Naive thymus-derived CD4-positive, alpha-beta T cell (primary cell): Measurements from ENCODE around the gene EAF1. TPM values are rescaled to one million over a fixed set of nuclear protein-coding genes. Genes with fewer than 3 reads are reported as not detected.
"Not testable (repeated sequence)": the region's sequence is repeated elsewhere in the genome, so short reads cannot be mapped to it uniquely, and the experiment has no call there.

Experiments
- ATAC-seq: fragments of 150-1000 bp; cut with Tn5 transposase; 2 replicates; pipeline ENCODE4 v1.10.0; 2021; ENCODE audit warnings: mild to moderate bottlenecking, moderate library complexity
- CTCF ChIA-PET: fragments of 350-600 bp; sonication (Branson Sonifier 250); formaldehyde crosslinking; loops from one replicate; lab custom pipeline; 2021; ENCODE audit warnings: antibody characterized with exemption; lab: Charles Lee
- POLR2A ChIA-PET: fragments of 350-600 bp; sonication (Branson Sonifier 250); formaldehyde crosslinking; loops from one replicate; lab custom pipeline; 2021; ENCODE audit warnings: antibody characterized with exemption, inconsistent platforms; lab: Charles Lee
- DNase-seq, 9 donors: peaks; one replicate each; pipeline versions ENCODE4 v3.0.0 to v3.0.0-alpha.2; 2020 to 2022; ENCODE audit warnings: mixed read lengths in 1 of 9
- H3K27ac ChIP-seq: one replicate; pipeline ENCODE4 v1.7.0; 2013; ENCODE audit warnings: mild to moderate bottlenecking, low read depth, low read length, moderate library complexity
- H3K27me3 ChIP-seq, 2 donors: one replicate each; pipeline ENCODE4 v1.7.0; 2013; ENCODE audit warnings: low read length in 2 of 2, mild to moderate bottlenecking in 2 of 2, moderate library complexity in 2 of 2; ENCODE audit not compliant: control insufficient read depth in 2 of 2, insufficient read depth in 2 of 2
- H3K36me3 ChIP-seq, 3 experiments: 1 replicate in 2 of 3; 2 replicates in 1 of 3; pipeline ENCODE4 v1.7.0; 2013; ENCODE audit warnings: low read length in 3 of 3, mild to moderate bottlenecking in 3 of 3, moderate library complexity in 1 of 3; ENCODE audit not compliant: insufficient read depth in 3 of 3, control insufficient read depth in 2 of 3
- H3K4me1 ChIP-seq, 2 donors: one replicate each; pipeline ENCODE4 v1.7.0; 2013; ENCODE audit warnings: low read length in 2 of 2, mild to moderate bottlenecking in 2 of 2, moderate library complexity in 1 of 2; ENCODE audit not compliant: control insufficient read depth in 2 of 2, insufficient read depth in 2 of 2
- H3K4me3 ChIP-seq: 2 replicates; pipeline ENCODE4 v1.7.0; 2013; ENCODE audit warnings: mild to moderate bottlenecking, low read length
- H3K9me3 ChIP-seq, 3 experiments: 1 replicate in 2 of 3; 2 replicates in 1 of 3; pipeline ENCODE4 v1.7.0; 2013; ENCODE audit warnings: low read length in 3 of 3; ENCODE audit not compliant: control insufficient read depth in 2 of 3
- H3K27ac Mint-ChIP-seq, 9 donors: one replicate each; pipeline ENCODE4 v1.8.0; 2020 to 2022; ENCODE audit warnings: mixed read lengths in 9 of 9, mild to moderate bottlenecking in 8 of 9, moderate library complexity in 5 of 9, inconsistent platforms in 2 of 9
- H3K27me3 Mint-ChIP-seq, 5 donors: one replicate each; pipeline ENCODE4 v1.8.0; 2021 to 2022; ENCODE audit warnings: mixed read lengths in 5 of 5, mild to moderate bottlenecking in 1 of 5
- H3K36me3 Mint-ChIP-seq, 5 donors: one replicate each; pipeline ENCODE4 v1.8.0; 2020 to 2022; ENCODE audit warnings: mixed read lengths in 5 of 5, mild to moderate bottlenecking in 3 of 5, inconsistent platforms in 1 of 5
- H3K4me1 Mint-ChIP-seq, 7 donors: one replicate each; pipeline ENCODE4 v1.8.0; 2020 to 2022; ENCODE audit warnings: mixed read lengths in 7 of 7, mild to moderate bottlenecking in 3 of 7, inconsistent platforms in 1 of 7
- H3K4me3 Mint-ChIP-seq, 10 donors: one replicate each; pipeline ENCODE4 v1.8.0; 2020 to 2022; ENCODE audit warnings: mild to moderate bottlenecking in 10 of 10, mixed read lengths in 10 of 10, moderate library complexity in 6 of 10, inconsistent platforms in 2 of 10
- H3K9me3 Mint-ChIP-seq, 11 donors: one replicate each; pipeline ENCODE4 v1.8.0; 2020 to 2022; ENCODE audit warnings: mixed read lengths in 11 of 11, mild to moderate bottlenecking in 4 of 11, inconsistent platforms in 1 of 11, moderate library complexity in 1 of 11
- intact Hi-C, 2 donors: fragments of 100-400 bp; cut with micrococcal nuclease; formaldehyde crosslinking; loops; one replicate each; pipeline ENCODE4 v1.15.1; 2023
- polyA plus RNA-seq, 2 donors: library from polyadenylated mRNA; unstranded; fragments of 300-500 nt; fragmentation: Illumina TruSeq; gene quantifications; one replicate each; pipeline ENCODE4 v1.2.3, GENCODE V29; 2021
- total RNA-seq, 6 experiments: library from RNA in 5 of 6; stranded (reverse) in 5 of 6; gene quantifications; 1 replicate in 5 of 6; 2 replicates in 1 of 6; pipeline ENCODE4 v1.2.3 and lab custom pipeline; 2021 to 2026

The EAF1 gene
- total and polyA plus RNA-seq, 7 experiments from 2014 or later: 5.0 to 61.9 (median 19.6) TPM

DNA sequence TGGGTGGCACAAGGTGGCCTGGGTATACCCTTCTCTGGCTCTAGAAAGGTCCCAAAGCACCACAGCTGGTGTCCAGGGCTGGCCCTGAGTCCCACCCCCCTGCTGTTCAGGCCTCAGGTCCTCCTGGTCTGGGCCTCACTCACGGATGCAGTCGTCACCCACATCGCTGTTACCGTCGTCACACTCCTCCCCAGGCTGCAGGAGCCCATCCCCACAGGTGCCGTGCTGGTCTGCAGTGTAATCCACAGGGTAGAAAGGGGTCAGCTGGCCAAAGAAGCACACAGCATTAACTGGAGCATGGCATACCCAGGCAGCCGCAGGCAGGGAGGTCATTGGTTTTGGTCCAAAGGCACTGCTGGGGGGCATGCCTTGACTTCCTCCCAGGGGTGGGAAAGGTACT is 28.4 kb downstream of the EAF1 start:
- CTCF ChIA-PET: no interaction called here
- H3K9me3 Mint-ChIP-seq: peaks cover 0 to 5% (median 0%) of the 10 kb centered on the region in 11 donors
- no peaks in the 10 kb centered on the region for H3K9me3 ChIP-seq

DNA sequence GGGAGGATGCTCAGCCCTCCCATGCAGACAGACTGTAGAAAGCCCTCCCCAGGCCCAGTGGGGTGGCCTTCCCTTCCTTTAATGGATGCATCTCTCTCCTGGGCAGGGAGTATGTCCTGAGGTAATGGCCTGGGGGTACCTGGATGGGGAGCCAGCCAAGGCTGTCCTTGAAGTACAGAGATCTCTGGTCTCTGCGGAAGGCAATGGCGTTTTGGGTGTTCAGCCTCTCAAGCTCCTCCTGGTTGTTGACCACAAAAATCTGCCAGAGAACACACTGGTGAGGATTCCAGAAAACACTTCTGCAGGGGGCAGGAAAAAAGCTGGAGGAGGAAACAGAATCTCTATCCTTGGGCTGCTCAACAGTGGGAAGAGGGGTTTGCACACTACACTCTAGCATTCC is 28.9 kb downstream of the EAF1 start:
- H3K4me1 ChIP-seq: peaks cover 4 to 11% of the 10 kb centered on the region in 2 donors
- H3K27ac Mint-ChIP-seq: no peak overlapping the region
- peaks cover 0 to 5% (median 0%) of the 10 kb centered on the region in 11 donors for H3K9me3 Mint-ChIP-seq
- no peak overlapping the region for H3K4me3 ChIP-seq
- CTCF ChIA-PET: no interaction called here
- H3K4me1 Mint-ChIP-seq: peaks cover 3 to 16% (median 7%) of the 10 kb centered on the region in 7 donors
- no peak overlapping the region for H3K4me3 Mint-ChIP-seq
- H3K27me3 ChIP-seq: no peaks in the 10 kb centered on the region
- DNase-seq: no peak
- intact Hi-C loops: no loop called here
- no peaks in the 10 kb centered on the region for H3K9me3 ChIP-seq
- no peaks in the 10 kb centered on the region for H3K36me3 ChIP-seq
- H3K36me3 Mint-ChIP-seq: peaks cover 0 to 13% (median 5%) of the 10 kb centered on the region in 5 donors
- POLR2A ChIA-PET: no interaction called here
- no peak overlapping the region for H3K27ac ChIP-seq
- H3K27me3 Mint-ChIP-seq: no peaks in the 10 kb centered on the region
- ATAC-seq: no peak

More for the DNA sequence above, 28.4 kb downstream of the EAF1 start:
- POLR2A ChIA-PET: no interaction called here
- H3K27ac Mint-ChIP-seq: no peak overlapping the region
- H3K4me3 Mint-ChIP-seq: no peak overlapping the region
- Histone ChIP-seq H3K36me3 (peaks cover 0 to 4% (median 0%) of the 10 kb centered on the region in 3 experiments), H3K4me1 (peaks cover 0 to 7% of the 10 kb centered on the region in 2 donors), H3K4me3 (no peak overlapping the region), H3K27me3 (no peaks in the 10 kb centered on the region), H3K27ac (no peak overlapping the region)
- no peaks in the 10 kb centered on the region for H3K27me3 Mint-ChIP-seq
- DNase-seq: no peak
- no peak for ATAC-seq
- peaks cover 0 to 13% (median 3%) of the 10 kb centered on the region in 7 donors for H3K4me1 Mint-ChIP-seq
- H3K36me3 Mint-ChIP-seq: peaks cover 0 to 19% (median 5%) of the 10 kb centered on the region in 5 donors
- intact Hi-C loops: no loop called here

DNA sequence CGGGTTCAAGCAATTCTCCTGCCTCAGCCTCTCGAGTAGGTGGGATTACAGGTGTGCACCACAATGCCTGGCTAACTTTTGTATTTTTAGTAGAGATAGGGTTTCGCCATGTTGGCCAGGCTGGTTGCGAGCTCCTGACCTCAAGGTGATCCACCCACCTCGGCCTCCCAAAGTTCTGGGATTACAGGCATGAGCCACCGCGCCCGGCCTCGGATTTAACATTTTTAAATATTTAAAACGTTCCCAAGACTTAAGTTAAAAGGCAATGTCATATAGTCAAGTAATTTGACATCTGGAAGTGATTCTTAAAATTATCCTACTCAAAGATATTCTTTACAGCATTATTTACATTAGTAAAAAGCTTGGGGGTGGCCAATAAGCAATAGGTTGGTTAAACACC is 29.5 kb downstream of the EAF1 start:
- peaks cover 6 to 19% (median 11%) of the 10 kb centered on the region in 7 donors for H3K4me1 Mint-ChIP-seq
- H3K4me3 Mint-ChIP-seq, H3K27ac ChIP-seq, ATAC-seq, H3K27me3 ChIP-seq, DNase-seq, H3K27ac Mint-ChIP-seq, CTCF ChIA-PET, intact Hi-C loops, H3K9me3 ChIP-seq, H3K27me3 Mint-ChIP-seq, H3K9me3 Mint-ChIP-seq, H3K36me3 ChIP-seq, H3K4me3 ChIP-seq, POLR2A ChIA-PET: not testable (repeated sequence)
- peaks cover 7 to 14% of the 10 kb centered on the region in 2 donors for H3K4me1 ChIP-seq
- peaks cover 0 to 12% (median 5%) of the 10 kb centered on the region in 5 donors for H3K36me3 Mint-ChIP-seq

DNA sequence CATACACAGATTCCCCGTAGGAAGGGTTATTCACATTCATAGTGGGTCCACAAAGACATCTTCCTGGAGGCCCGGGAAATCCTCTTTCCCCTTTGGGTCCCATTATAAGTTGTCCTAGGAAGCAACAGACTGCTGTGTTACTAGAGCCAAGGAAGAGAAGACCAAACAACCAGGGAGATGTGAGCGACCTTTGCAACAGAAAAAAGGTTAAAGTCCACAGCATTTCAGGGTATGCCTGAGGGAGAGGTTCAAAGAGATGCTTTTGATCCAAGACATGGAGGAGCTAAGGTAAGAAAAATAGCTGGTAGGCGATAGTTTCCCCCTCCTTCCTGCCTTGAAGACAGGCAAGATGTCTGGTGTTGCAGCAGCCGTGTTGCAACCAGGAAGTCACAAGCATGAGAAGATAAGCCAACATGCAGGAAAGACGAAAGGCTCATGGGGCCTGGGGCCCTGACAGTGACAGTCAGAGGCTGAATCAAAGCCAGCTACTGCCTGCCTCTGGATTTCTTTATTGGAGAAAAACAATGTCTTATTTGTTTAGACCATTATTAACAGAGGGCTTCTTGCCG is 30.9 kb downstream of the EAF1 start:
- Histone ChIP-seq H3K27ac (no peak overlapping the region), H3K4me1 (peaks cover 7 to 14% of the 10 kb centered on the region in 2 donors), H3K4me3 (no peak overlapping the region), H3K36me3 (no peaks in the 10 kb centered on the region), H3K9me3 (no peaks in the 10 kb centered on the region), H3K27me3 (no peaks in the 10 kb centered on the region)
- H3K36me3 Mint-ChIP-seq: peaks cover 0 to 8% (median 5%) of the 10 kb centered on the region in 5 donors
- no peak overlapping the region for H3K4me3 Mint-ChIP-seq
- peaks cover 0 to 5% (median 0%) of the 10 kb centered on the region in 11 donors for H3K9me3 Mint-ChIP-seq
- no peak for DNase-seq
- ChIA-PET CTCF (no interaction called here), POLR2A (no interaction called here)
- H3K27ac Mint-ChIP-seq: peak overlapping the region in 1 of 9 donors; percentile 19
- intact Hi-C loops: no loop called here
- H3K27me3 Mint-ChIP-seq: no peaks in the 10 kb centered on the region
- ATAC-seq: no peak
- peaks cover 6 to 29% (median 18%) of the 10 kb centered on the region in 7 donors for H3K4me1 Mint-ChIP-seq

DNA sequence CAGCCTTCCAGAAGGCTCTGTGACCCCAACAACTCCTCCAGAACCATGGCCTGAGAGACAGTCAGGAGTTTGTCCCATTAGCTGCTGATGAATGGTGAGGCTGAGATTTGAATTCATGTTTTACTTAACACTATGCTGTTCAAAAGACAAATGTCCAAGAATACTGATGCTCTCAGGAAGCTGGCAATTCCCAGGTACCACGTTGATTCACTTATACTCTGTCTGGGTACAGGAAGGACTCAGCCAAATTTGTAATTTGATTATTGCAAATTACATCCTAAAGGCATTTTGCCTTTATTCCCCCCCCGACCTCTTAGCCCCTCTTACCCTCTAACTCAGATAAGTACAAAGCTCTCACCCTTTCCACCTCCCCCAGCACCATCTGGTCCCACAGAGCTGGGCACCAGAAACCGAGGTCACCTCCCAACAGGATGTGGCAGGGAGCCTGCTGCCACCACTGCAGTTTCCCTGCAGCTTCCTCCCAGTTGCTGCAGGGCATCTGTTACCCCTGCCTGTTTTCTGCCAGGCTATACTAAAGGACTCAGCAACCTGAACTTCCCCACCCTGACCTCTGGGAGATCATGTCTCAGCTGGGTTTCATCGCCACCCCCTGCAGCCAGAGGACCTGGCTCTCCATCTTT is 33.6 kb downstream of the EAF1 start:
- H3K4me3 Mint-ChIP-seq: peak overlapping the region in 1 of 10 donors; percentile 12
- ATAC-seq (peak; percentile 58), DNase-seq (no peak)
- CTCF ChIA-PET: no interaction called here
- H3K4me3 ChIP-seq: no peak overlapping the region
- H3K4me1 Mint-ChIP-seq: peaks cover 6 to 29% (median 18%) of the 10 kb centered on the region in 7 donors
- peaks cover 7 to 14% of the 10 kb centered on the region in 2 donors for H3K4me1 ChIP-seq
- H3K27me3 Mint-ChIP-seq: no peaks in the 10 kb centered on the region
- H3K9me3 Mint-ChIP-seq: peaks cover 0 to 5% (median 0%) of the 10 kb centered on the region in 11 donors
- no peaks in the 10 kb centered on the region for H3K36me3 ChIP-seq
- intact Hi-C loops: no loop called here
- H3K27me3 ChIP-seq: no peaks in the 10 kb centered on the region
- peak overlapping the region in 1 of 9 donors; percentile 90 for H3K27ac Mint-ChIP-seq
- H3K9me3 ChIP-seq: no peaks in the 10 kb centered on the region
- peaks cover 3 to 10% (median 5%) of the 10 kb centered on the region in 5 donors for H3K36me3 Mint-ChIP-seq
- H3K27ac ChIP-seq: no peak overlapping the region
- POLR2A ChIA-PET: no interaction called here

DNA sequence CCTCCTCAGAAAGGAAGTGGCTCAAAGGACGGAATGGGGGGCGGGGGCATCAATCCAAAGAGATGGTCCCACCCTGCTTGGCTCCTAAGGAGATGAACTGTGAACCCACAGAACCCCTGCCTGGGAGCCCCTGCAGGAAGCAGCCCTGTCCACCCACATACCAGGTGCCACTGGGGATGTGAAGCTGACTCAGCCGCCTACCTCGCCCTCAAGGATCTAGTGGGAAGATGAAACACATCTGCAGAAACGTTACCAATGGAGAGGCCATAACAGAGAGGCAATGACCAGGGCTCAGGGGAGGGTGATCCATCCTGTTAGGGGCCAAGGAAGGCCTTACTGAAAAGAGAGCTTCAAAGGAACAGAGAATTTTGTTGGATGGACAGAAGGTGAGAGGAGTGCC is 35.1 kb downstream of the EAF1 start:
- peaks cover 3 to 11% (median 8%) of the 10 kb centered on the region in 5 donors for H3K36me3 Mint-ChIP-seq
- ATAC-seq (no peak), DNase-seq (peak in 1 of 9 donors; percentile 36)
- no peaks in the 10 kb centered on the region for H3K9me3 ChIP-seq
- H3K27ac ChIP-seq: no peak overlapping the region
- H3K9me3 Mint-ChIP-seq: peaks cover 0 to 5% (median 0%) of the 10 kb centered on the region in 11 donors
- intact Hi-C loops: no loop called here
- H3K4me1 ChIP-seq: peaks cover 7 to 24% of the 10 kb centered on the region in 2 donors
- ChIA-PET CTCF (no interaction called here), POLR2A (no interaction called here)
- H3K27me3 ChIP-seq: no peaks in the 10 kb centered on the region
- H3K4me3 ChIP-seq: no peak overlapping the region
- H3K4me1 Mint-ChIP-seq: peaks cover 6 to 30% (median 18%) of the 10 kb centered on the region in 7 donors
- H3K4me3 Mint-ChIP-seq: no peak overlapping the region
- H3K27ac Mint-ChIP-seq: peak overlapping the region in 1 of 9 donors; percentile 14
- H3K27me3 Mint-ChIP-seq: no peaks in the 10 kb centered on the region
- H3K36me3 ChIP-seq: no peaks in the 10 kb centered on the region
